ENCODE measurements around the gene TMEM14A. TPM values are rescaled to one million over a fixed set of nuclear protein-coding genes. Genes with fewer than 3 reads are reported as not detected.
"Not testable (repeated sequence)": the region's sequence is repeated elsewhere in the genome, so short reads cannot be mapped to it uniquely, and the experiment has no call there.

Gene TMEM14A
- total RNA-seq, 4 donors from 2014 or later: 23.1 to 32.4 (median 26.9) TPM

- Histone ChIP-seq H3K27me3 (peaks cover 5% of the 10 kb centered on the region), H3K9me3 (no peaks in the 10 kb centered on the region), H3K4me3 (no peak overlapping the region), H3K27ac (no peak overlapping the region), H3K4me1 (no peaks in the 10 kb centered on the region), H3K36me3 (no peaks in the 10 kb centered on the region)
- TF ChIP-seq CTCF (IDR thresholded peaks at IDR 0.05) (no peak), POLR2A (IDR thresholded peaks at IDR 0.05) (no peak), POLR2AphosphoS5 (IDR thresholded peaks at IDR 0.05) (no peak), EP300 (IDR thresholded peaks at IDR 0.05) (no peak)
- 67 to 83% methylated on average over 1 of the region's 1 CpG for WGBS, 2 donors (ENCODE audit: low coverage in 1 of 2)
- ATAC-seq: no peak
Measured at GRCh38 chr6:52654007-52654406, 16.9 kb upstream of the TMEM14A start.

GRCh38 chr6:52654592-52654991 is 16.3 kb upstream of the TMEM14A start:
- Histone ChIP-seq H3K9me3 (no peaks in the 10 kb centered on the region), H3K27me3 (peaks cover 5% of the 10 kb centered on the region), H3K36me3 (no peaks in the 10 kb centered on the region), H3K4me1 (no peaks in the 10 kb centered on the region), H3K27ac (no peak overlapping the region), H3K4me3 (no peak overlapping the region)
- WGBS, 2 donors (ENCODE audit: low coverage in 1 of 2): 80 to 85% methylated on average over 1 to 4 of the region's 4 CpGs
- no peak for TF ChIP-seq POLR2AphosphoS5 (IDR thresholded peaks at IDR 0.05)
- no peak for TF ChIP-seq EP300 (IDR thresholded peaks at IDR 0.05)
- TF ChIP-seq POLR2A (IDR thresholded peaks at IDR 0.05): no peak
- TF ChIP-seq CTCF (IDR thresholded peaks at IDR 0.05): no peak
- ATAC-seq: no peak

- not testable (repeated sequence) for H3K27me3 ChIP-seq, H3K4me1 ChIP-seq, ATAC-seq, H3K36me3 ChIP-seq, H3K9me3 ChIP-seq, H3K4me3 ChIP-seq, H3K27ac ChIP-seq
- no CpG with 5 or more reads among the region's 33 CpGs for WGBS, 2 donors (ENCODE audit: low coverage in 1 of 2)
Measured at GRCh38 chr6:52655941-52656340, 15.0 kb upstream of the TMEM14A start.

GRCh38 chr6:52657870-52658269 is 13.0 kb upstream of the TMEM14A start:
- Histone ChIP-seq H3K27ac (no peak overlapping the region), H3K27me3 (peaks cover 2% of the 10 kb centered on the region), H3K36me3 (no peaks in the 10 kb centered on the region), H3K4me3 (no peak overlapping the region), H3K9me3 (no peaks in the 10 kb centered on the region), H3K4me1 (no peaks in the 10 kb centered on the region)
- 87 to 91% methylated on average over 2 to 4 of the region's 4 CpGs for WGBS, 2 donors (ENCODE audit: low coverage in 1 of 2)
- ATAC-seq: no peak
- no peak for TF ChIP-seq POLR2A (IDR thresholded peaks at IDR 0.05)
- TF ChIP-seq CTCF (IDR thresholded peaks at IDR 0.05): no peak
- no peak for TF ChIP-seq POLR2AphosphoS5 (IDR thresholded peaks at IDR 0.05)
- no peak for TF ChIP-seq EP300 (IDR thresholded peaks at IDR 0.05)

- H3K4me3 ChIP-seq: no peak overlapping the region
- WGBS, 2 donors (ENCODE audit: low coverage in 1 of 2): 53 to 68% methylated on average over 3 of the region's 3 CpGs
- TF ChIP-seq EP300 (IDR thresholded peaks at IDR 0.05) (no peak), POLR2A (IDR thresholded peaks at IDR 0.05) (no peak), CTCF (IDR thresholded peaks at IDR 0.05) (no peak), POLR2AphosphoS5 (IDR thresholded peaks at IDR 0.05) (no peak)
- H3K36me3 ChIP-seq: no peaks in the 10 kb centered on the region
- H3K27me3 ChIP-seq: no peaks in the 10 kb centered on the region
- H3K9me3 ChIP-seq: no peaks in the 10 kb centered on the region
- ATAC-seq: no peak
- peaks cover 0 to 26% (median 7%) of the 10 kb centered on the region in 3 donors for H3K4me1 ChIP-seq
- no peak overlapping the region for H3K27ac ChIP-seq
Measured at GRCh38 chr6:52661551-52661950, 9.4 kb upstream of the TMEM14A start.
